ENCODE results near the gene FADS2. TPM values are rescaled to one million over a fixed set of nuclear protein-coding genes. Genes with fewer than 3 reads are reported as not detected.
A peak's percentile ranks its signal among the peaks of the same experiment; 100 is the strongest.

Gene FADS2
- total RNA-seq, 1 experiment from 2014 or later, result 423 TPM

- TF ChIP-seq GTF2I (CRISPR knock-in tag; conservative IDR thresholded peaks at IDR 0.05), result no peak
These were observed 204 bp downstream of the FADS2 start (continued) for GRCh38 chr11:61828379-61828628.

GRCh38 chr11:61828629-61829407 lies 718 bp downstream of the FADS2 start:
- no peaks in the 10 kb centered on the region for H3K9me3 Mint-ChIP-seq
- H3K27ac Mint-ChIP-seq, result peak overlapping the region; percentile 90
- peak overlapping the region; percentile 85 for H3K4me3 Mint-ChIP-seq
- ChIA-PET POLR2A (interaction anchor here (1.3 to 6.5 kb wide), 3 partner anchors 13 to 37 kb away, joined by 3 to 66 read pairs (median 5); partner anchors contain the start of genes FADS1, FEN1 and TMEM258), CTCF (interaction anchor here (0.6 to 4.7 kb wide), 11 partner anchors 11 to 262 kb away, joined by 3 to 40 read pairs (median 3); partner anchors contain the start of gene FADS1)
- no peaks in the 10 kb centered on the region for H3K27me3 Mint-ChIP-seq (ENCODE audit: low read depth)
- H3K4me1 Mint-ChIP-seq, result peaks cover 59% of the 10 kb centered on the region
- DNase-seq (ENCODE audit: low spot score), result peak; percentile 64
- peak; percentile 17 for ATAC-seq
- H3K36me3 Mint-ChIP-seq, result 0 out of 2 replicates have a peak, but pooled peaks cover 3% of the 10 kb centered on the region
- TF ChIP-seq E2F5 (CRISPR knock-in tag; IDR thresholded peaks at IDR 0.05) (no peak), ATF3 (CRISPR knock-in tag; conservative IDR thresholded peaks at IDR 0.05) (no peak), NFYB (CRISPR knock-in tag; conservative IDR thresholded peaks at IDR 0.05; ENCODE audit: low read depth) (no peak), MXD4 (CRISPR knock-in tag; IDR thresholded peaks at IDR 0.05; ENCODE audit: borderline replicate concordance) (no peak), PREB (CRISPR knock-in tag; IDR thresholded peaks at IDR 0.05; ENCODE audit: borderline replicate concordance) (no peak), STAT6 (CRISPR knock-in tag; conservative IDR thresholded peaks at IDR 0.05; ENCODE audit: low read depth) (no peak), ZNF317 (CRISPR knock-in tag; IDR thresholded peaks at IDR 0.05; ENCODE audit: borderline replicate concordance, low read depth) (no peak; the same call in 1 of the 2 replicates), ZNF219 (CRISPR knock-in tag; IDR thresholded peaks at IDR 0.05; ENCODE audit: borderline replicate concordance) (no peak), CREM (CRISPR knock-in tag; IDR thresholded peaks at IDR 0.05) (no peak), OVOL2 (CRISPR knock-in tag; IDR thresholded peaks at IDR 0.05; ENCODE audit: borderline replicate concordance) (no peak), ZBTB21 (CRISPR knock-in tag; IDR thresholded peaks at IDR 0.05; ENCODE audit: borderline replicate concordance) (peak; percentile 68; the same call in 1 of the 2 replicates), FOXP4 (CRISPR knock-in tag; IDR thresholded peaks at IDR 0.05) (no peak; the same call in 1 of the 2 replicates), IRF2 (CRISPR knock-in tag; IDR thresholded peaks at IDR 0.05; ENCODE audit: borderline replicate concordance, low read depth) (no peak), GABPB1 (CRISPR knock-in tag; IDR thresholded peaks at IDR 0.05) (no peak), CDX4 (CRISPR knock-in tag; IDR thresholded peaks at IDR 0.05; ENCODE audit: borderline replicate concordance) (no peak), HMGA2 (CRISPR knock-in tag; IDR thresholded peaks at IDR 0.05) (no peak), GTF2I (CRISPR knock-in tag; conservative IDR thresholded peaks at IDR 0.05) (no peak), KAT7 (CRISPR knock-in tag; IDR thresholded peaks at IDR 0.05; ENCODE audit: borderline replicate concordance) (0 out of 2 replicates have a peak, but pooled peaks have one; percentile 17), TP53 (CRISPR knock-in tag; IDR thresholded peaks at IDR 0.05) (no peak), NR1H2 (CRISPR knock-in tag; IDR thresholded peaks at IDR 0.05) (no peak), ZNF396 (CRISPR knock-in tag; IDR thresholded peaks at IDR 0.05; ENCODE audit: borderline replicate concordance) (no peak), ZBTB43 (CRISPR knock-in tag; IDR thresholded peaks at IDR 0.05) (0 out of 2 replicates have a peak, but pooled peaks have one; percentile 33), ESRRA (CRISPR knock-in tag; IDR thresholded peaks at IDR 0.05; ENCODE audit: borderline replicate concordance) (no peak), GRHL2 (CRISPR knock-in tag; IDR thresholded peaks at IDR 0.05; ENCODE audit: insufficient replicate concordance, severe bottlenecking) (no peak)

Data from WTC11 (cell line).